NT2/D1 (cell line): ENCODE measurements around the gene EMILIN2.

ENCODE experiments used
- SUZ12 ChIP-seq: IDR thresholded peaks from 2 replicates; pipeline ENCODE4 v1.6.1; 2011; ENCODE audit not compliant: insufficient read length, insufficient read depth; ENCODE audit errors: extremely low read depth
- ZNF274 ChIP-seq: IDR thresholded peaks from 2 replicates; pipeline ENCODE4 v1.6.1; 2011; ENCODE audit warnings: mild to moderate bottlenecking, low read depth, low read length

GRCh38 chr18:2935438-2936192 lies 88.8 kb downstream of the EMILIN2 start:
- no peak for TF ChIP-seq ZNF274
- no peak for TF ChIP-seq SUZ12
